D721Med (cell line): Measurements from ENCODE around the gene TRAF3.

Experiments used
- DNase-seq: peaks from one replicate; pipeline ENCODE4 v3.0.0; 2011; ENCODE audit warnings: low spot score; ENCODE audit not compliant: insufficient read length
- FAIRE-seq: peaks from 2 replicates; lab custom pipeline; 2011; peaks lifted over from hg19 to GRCh38; lab: Jason Lieb, UNC
- CTCF ChIP-seq: IDR thresholded peaks from 2 replicates; pipeline ENCODE4 v1.5.1; 2012; ENCODE audit warnings: mild to moderate bottlenecking, control low read depth; ENCODE audit not compliant: insufficient read depth; ENCODE audit errors: missing control alignments

Gene TRAF3

DNA sequence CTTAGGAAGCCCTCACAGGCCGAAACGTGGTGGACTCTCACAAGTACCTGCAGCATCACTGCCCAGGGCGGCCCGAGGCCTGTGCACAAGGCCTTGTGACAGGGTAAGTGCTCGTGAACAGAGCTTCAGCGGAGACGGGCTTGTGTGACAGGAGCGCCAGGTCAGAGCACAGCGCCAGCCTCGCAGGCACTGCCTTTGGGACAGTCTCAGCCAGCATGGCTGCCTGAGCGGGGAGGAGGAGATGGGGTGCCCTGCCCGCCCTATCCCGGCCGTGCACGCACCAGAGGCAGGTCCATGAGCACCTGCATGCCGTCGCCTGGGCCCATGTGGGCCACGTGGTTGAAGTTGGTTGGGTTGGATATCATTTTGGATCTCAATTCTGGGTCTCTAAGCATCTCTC is 162.1 kb downstream of the TRAF3 start:
- no peak for FAIRE-seq
- no peak for DNase-seq
- no peak for TF ChIP-seq CTCF

DNA sequence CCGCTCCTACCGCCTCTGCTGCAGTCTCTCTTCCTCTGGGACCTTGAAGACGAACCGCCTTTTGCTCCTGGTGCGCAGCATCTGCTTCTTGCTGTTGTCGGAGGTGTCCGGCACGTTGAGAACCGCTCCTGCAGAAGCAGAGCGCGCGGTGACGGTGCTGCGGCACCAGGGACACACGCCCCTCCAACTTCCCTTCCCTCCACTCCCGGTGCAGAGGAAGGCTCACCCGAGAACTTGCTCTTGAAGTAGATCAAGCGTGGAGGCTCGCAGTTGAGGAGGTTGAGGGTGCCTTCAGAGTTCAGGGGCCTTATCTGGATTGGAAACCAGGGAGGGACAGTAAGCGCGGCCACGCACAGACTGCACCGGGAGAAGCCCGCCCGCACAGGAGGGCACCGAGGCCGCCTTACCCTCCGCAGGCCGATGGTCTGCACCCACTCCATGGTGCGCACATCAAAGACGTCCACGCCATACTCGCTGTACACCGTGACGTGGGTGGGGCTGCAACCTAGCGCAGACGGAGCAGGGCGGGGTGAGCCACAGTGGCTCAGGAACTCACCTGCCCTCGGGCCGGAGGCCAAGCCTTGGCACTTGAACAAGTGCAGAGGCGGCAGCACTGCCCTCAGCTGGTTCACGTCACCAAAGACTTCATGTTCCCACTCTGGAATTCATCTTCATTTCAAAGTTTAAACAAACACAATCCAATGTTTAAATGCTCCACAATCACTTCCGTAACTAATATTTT is 162.7 kb downstream of the TRAF3 start:
- DNase-seq: no peak
- FAIRE-seq: no peak
- TF ChIP-seq CTCF: no peak

DNA sequence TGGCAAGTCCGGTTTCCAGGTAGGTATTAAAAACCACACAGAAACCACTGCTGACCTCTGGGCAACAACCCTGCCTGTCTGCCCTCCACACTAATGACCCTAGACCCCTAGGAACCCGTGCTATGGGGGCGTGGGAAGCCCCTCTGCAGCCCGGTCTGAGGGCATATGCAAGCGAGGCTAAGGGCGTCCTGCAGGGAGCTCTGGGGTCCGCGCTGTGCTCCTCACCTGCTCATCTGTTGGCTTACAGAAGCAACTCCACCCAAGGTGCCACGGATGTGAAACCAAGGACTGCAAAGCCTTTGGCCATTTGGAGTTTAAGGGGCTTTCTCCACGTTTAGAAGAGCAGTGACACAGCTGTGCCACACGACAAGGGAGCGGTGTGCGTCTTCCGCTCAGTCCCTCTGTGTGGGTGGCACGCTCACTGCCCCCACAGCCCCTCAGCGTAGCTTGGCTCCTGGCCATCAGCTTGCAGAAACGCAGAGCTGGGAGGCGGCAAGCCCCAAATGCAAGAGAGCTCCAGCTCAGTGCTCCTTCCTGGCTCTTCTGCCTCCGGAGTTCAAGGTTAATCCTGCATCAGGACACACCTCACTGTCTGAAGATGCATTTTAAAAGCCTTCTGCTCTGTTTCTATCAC is 163.6 kb downstream of the TRAF3 start:
- no peak for DNase-seq
- no peak for TF ChIP-seq CTCF
- FAIRE-seq: no peak

DNA sequence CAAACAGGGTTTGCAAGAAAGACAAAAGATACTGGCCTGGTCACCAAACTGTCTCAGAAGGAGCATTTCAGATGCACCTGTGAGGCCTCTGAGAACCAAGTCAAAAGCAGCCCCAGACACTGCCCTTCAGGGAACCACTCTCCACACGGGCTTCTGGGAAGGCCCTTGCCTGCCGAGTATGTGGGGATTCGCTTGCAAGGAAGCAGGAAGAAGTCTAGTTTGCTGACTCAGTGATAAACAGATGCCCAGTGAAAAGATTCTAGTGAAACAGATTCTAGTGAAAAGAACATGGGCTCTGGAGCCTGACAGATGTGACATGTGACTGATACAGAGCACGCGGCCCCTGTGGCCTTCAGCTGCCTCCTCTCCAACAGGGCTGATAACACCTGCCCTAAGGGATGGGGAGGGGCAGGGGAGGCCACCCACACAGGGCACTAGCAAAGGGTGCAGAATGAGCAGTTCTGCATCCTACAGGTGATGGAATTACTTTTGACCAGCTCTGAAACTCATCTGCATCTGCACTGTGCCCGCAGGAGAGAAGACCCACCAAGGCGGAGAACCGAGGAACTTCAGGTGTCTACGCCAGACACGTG is 164.3 kb downstream of the TRAF3 start:
- TF ChIP-seq CTCF: no peak
- DNase-seq: no peak
- no peak for FAIRE-seq

DNA sequence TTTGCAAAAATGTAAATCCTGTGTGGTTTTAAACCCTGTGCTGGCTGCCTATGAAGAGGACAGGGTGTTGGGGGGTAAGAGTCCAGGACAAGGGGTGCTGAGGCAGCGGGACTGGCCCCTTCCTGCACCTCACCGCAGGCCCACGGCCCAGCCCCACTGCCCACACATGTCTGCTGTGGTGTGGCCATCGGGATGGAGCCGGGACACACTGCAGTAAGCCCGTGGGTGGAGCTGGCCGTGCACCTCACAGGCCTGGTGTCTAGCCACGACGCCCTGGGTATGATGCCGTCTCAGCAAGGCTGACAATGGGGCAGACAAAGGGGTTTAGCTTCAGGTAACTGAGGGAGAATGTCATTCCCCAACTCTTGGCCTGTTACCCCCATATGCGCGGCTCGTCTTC is 164.8 kb downstream of the TRAF3 start:
- FAIRE-seq: no peak
- no peak for TF ChIP-seq CTCF

GRCh38 chr14:102943454-102943853 is 166.2 kb downstream of the TRAF3 start:
- FAIRE-seq (no peak), DNase-seq (no peak)
- no peak for TF ChIP-seq CTCF

More for the DNA sequence above, 164.8 kb downstream of the TRAF3 start:
- DNase-seq: no peak

- FAIRE-seq (no peak), DNase-seq (no peak)
- TF ChIP-seq CTCF: no peak
These were observed 166.7 kb downstream of the TRAF3 start for GRCh38 chr14:102943979-102944378.
